NB4 (cell line): ENCODE measurements around the gene NOS2.

Source experiments
- CTCF ChIP-seq: IDR thresholded peaks from one replicate; pipeline ENCODE4 v1.5.1; 2012; ENCODE audit warnings: low read depth, low read length
- MAX ChIP-seq: IDR thresholded peaks from 2 replicates; pipeline ENCODE4 v1.6.1; 2011; ENCODE audit warnings: low read depth, low read length
- POLR2A ChIP-seq: IDR thresholded peaks from 2 replicates; pipeline ENCODE4 v1.6.1; 2011; ENCODE audit warnings: mild to moderate bottlenecking; ENCODE audit not compliant: insufficient read length; ENCODE audit errors: extremely low read depth

- no peak for TF ChIP-seq POLR2A
- no peak for TF ChIP-seq CTCF
- TF ChIP-seq MAX = no peak
Observed at GRCh38 chr17:27780092-27780827, 20.1 kb downstream of the NOS2 start.
